BJ (cell line): ENCODE results near the gene NAGK. TPM values are rescaled to one million over a fixed set of nuclear protein-coding genes. Genes with fewer than 3 reads are reported as not detected.

Experiments used
- CTCF ChIA-PET: fragments of 350-600 bp; formaldehyde crosslinking; extraction: SDS; loops from one replicate; lab custom pipeline; 2021; ENCODE audit warnings: antibody characterized with exemption, inconsistent platforms; lab: Yijun Ruan, JAX
- POLR2A ChIA-PET: fragments of 300-600 bp; sonication (Branson Sonifier 250); formaldehyde crosslinking; extraction: SDS; loops from one replicate; lab custom pipeline; 2021; ENCODE audit warnings: antibody characterized with exemption; lab: Charles Lee
- DNase-seq: peaks from one replicate; pipeline ENCODE4 v3.0.0-alpha.2; 2011; ENCODE audit warnings: low read depth
- H3K27me3 ChIP-seq: 2 replicates; pipeline ENCODE4 v1.6.0; 2011; ENCODE audit warnings: low read length; ENCODE audit not compliant: control insufficient read depth, insufficient read depth
- H3K36me3 ChIP-seq: 2 replicates; pipeline ENCODE4 v1.5.1; 2011; ENCODE audit warnings: low read length; ENCODE audit not compliant: control insufficient read depth, insufficient read depth
- H3K4me3 ChIP-seq: 2 replicates; pipeline ENCODE4 v1.5.1; 2011; ENCODE audit warnings: low read depth, mild to moderate bottlenecking, control low read depth, low read length
- polyA plus RNA-seq: library from polyadenylated mRNA; depleted of rRNA; stranded (reverse); fragments of >200 nt; gene quantifications from 2 replicates; pipeline ENCODE4 v1.2.3, GENCODE V29; 2011
- TF ChIP-seq, protein P1 (sequence below): IDR thresholded peaks from 2 replicates; pipeline ENCODE4 v1.5.1; 2011; ENCODE audit warnings: low read depth, mild to moderate bottlenecking, control low read depth, inconsistent platforms, low read length, moderate library complexity; ENCODE audit not compliant: insufficient read depth

The NAGK gene
- polyA plus RNA-seq, 1 experiment = 118 TPM

DNA sequence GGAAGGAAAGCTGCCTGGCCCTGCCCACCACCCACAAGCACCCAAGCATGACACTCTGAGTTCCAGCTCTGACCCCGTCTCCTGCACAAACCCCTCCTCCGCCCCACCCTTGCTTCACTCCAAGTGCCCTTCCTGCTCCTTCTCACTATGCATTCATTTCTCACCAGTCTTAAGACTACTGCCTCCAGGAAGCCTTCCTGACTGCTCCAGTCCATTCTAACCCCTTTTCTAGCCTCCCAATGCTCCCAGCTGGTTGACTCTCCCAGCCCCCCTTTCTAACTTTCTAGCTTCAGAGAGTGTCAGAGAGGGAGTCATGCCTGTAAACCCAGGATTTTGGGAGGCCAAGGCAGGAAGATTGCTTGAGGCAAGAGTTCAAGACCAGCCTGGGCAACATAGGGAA lies 8.2 kb upstream of the NAGK start:
- POLR2A ChIA-PET = no interaction called here
- CTCF ChIA-PET = interaction anchor here (0.6 to 1.9 kb wide), 4 partner anchors 10 to 89 kb away, joined by 3 to 5 read pairs (median 3); no protein-coding TSS in a partner anchor
- peaks cover 10% of the 10 kb centered on the region for H3K27me3 ChIP-seq
- TF ChIP-seq, protein P1, sequence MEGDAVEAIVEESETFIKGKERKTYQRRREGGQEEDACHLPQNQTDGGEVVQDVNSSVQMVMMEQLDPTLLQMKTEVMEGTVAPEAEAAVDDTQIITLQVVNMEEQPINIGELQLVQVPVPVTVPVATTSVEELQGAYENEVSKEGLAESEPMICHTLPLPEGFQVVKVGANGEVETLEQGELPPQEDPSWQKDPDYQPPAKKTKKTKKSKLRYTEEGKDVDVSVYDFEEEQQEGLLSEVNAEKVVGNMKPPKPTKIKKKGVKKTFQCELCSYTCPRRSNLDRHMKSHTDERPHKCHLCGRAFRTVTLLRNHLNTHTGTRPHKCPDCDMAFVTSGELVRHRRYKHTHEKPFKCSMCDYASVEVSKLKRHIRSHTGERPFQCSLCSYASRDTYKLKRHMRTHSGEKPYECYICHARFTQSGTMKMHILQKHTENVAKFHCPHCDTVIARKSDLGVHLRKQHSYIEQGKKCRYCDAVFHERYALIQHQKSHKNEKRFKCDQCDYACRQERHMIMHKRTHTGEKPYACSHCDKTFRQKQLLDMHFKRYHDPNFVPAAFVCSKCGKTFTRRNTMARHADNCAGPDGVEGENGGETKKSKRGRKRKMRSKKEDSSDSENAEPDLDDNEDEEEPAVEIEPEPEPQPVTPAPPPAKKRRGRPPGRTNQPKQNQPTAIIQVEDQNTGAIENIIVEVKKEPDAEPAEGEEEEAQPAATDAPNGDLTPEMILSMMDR = no peak
- DNase-seq = no peak
- H3K36me3 ChIP-seq = no peaks in the 10 kb centered on the region
- no peak overlapping the region for H3K4me3 ChIP-seq

DNA sequence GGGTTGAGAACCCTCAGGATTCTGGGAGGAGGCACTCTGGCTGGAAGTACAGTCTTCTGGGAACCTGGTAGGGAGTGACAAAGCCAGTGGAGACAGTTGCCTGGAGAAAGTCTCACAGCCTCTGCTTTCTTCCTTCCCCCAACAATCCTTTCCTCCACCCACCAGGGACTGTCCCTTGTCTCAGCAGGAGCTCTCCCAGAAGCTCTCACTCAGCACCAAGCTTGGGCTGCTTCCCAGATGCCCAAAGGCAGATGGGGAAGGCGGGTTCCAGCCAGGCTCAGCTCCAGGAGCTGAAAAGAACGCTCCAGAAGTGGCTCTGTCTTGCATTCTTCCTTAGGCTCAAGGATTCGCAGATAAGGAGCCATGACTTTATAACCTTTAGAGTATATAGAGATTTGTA lies 7.6 kb upstream of the NAGK start:
- no peaks in the 10 kb centered on the region for H3K36me3 ChIP-seq
- TF ChIP-seq, protein P1 = no peak
- H3K4me3 ChIP-seq = no peak overlapping the region
- POLR2A ChIA-PET = no interaction called here
- peaks cover 10% of the 10 kb centered on the region for H3K27me3 ChIP-seq
- no peak for DNase-seq
- CTCF ChIA-PET = interaction anchor here (1.0 to 1.9 kb wide), 2 partner anchors 10 to 89 kb away, joined by 3 to 5 read pairs; no protein-coding TSS in a partner anchor

DNA sequence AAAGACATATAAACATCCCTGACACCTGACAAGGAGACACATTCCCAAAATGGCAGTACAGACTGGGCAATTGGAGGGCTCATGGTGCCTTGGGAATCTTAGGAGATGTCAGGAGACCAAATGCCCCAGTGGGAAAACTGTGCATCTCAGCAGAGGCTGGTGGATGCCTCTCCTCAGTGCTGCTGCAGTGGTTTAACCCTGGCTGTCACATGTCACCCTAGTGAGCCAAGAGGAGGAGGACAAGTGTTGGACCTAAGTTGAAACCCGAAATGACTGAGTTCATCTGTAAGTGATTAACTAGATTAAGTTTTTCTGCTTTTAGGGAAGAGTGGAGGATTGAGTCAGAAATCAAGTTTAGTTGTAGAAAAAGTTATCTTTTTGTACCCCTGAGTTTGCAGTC lies 5.2 kb upstream of the NAGK start:
- H3K27me3 ChIP-seq = peaks cover 9% of the 10 kb centered on the region
- DNase-seq = no peak
- TF ChIP-seq, protein P1 = no peak
- CTCF ChIA-PET = interaction anchor here (1.2 to 3.1 kb wide), 2 partner anchors 62 to 78 kb away, joined by 3 to 13 read pairs; no protein-coding TSS in a partner anchor
- H3K4me3 ChIP-seq = no peak overlapping the region
- no peaks in the 10 kb centered on the region for H3K36me3 ChIP-seq
- POLR2A ChIA-PET = no interaction called here

DNA sequence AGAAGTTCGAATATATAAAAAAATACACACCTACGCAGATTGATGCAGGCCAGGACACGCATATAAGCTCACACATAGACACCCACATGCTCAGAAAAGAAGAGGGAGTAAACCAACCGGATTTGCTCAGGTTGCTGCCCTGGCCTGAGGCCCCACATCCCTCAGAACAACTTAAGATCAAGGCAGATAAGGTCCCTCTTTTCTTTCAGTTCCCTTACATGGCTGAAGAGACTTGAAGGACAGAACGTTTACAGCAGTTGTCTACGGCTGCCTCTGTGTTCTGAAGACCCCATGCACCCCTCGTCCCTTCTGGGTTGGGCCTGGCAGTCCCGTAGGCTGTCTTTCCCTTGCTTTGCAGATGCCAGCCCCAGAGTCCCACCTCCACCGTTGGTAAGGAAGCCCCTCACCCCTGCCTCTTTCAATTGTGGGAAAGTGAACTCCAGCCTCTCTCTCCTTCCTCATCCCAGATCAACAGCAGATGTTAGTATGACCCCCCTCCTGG lies 4.3 kb upstream of the NAGK start:
- ChIA-PET POLR2A (no interaction called here), CTCF (interaction anchor here (0.6 to 3.1 kb wide), 3 partner anchors 17 to 62 kb away, joined by 3 to 13 read pairs (median 4); no protein-coding TSS in a partner anchor)
- DNase-seq = no peak
- Histone ChIP-seq H3K27me3 (peaks cover 8% of the 10 kb centered on the region), H3K36me3 (no peaks in the 10 kb centered on the region), H3K4me3 (no peak overlapping the region)
- TF ChIP-seq, protein P1 = no peak

DNA sequence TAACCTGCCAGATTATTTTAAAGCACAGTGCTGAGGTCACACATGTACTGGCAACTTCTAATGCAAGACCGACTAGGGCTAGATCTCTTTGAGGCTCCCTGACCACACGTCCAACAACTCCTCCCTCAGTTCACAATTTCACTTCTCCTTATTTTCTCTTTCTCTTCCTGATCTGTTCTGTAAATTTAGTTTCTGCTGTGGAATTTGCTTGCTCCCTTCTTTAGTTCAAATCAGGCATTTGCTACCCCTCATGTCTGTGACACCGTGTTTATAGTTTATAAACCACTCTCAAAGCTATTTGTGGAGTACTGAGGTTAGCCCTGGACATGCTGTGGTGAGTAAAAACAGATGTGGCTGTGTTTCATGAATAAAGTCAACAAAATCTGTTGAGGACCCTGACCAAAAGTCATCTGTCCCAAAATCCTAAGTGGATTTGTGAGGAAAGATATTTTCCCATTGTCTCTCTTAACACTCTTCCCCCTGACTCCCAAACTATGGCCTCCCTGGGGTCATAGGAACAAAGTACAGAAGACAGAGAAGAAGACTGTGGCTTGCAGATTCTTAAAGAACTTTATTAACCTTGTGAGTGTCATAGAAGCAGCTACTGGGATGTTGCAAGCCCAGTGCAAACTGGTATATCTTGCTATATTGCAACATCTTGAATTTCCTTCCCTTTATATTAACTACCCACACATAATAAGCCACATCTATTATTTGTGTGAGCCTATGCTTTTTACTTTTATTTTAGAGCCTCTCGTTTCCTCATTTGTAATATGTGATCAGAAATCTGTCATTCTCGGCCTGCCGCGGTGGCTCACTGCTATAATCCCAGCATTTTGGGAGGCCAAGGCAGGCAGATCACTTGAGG lies 3.5 kb upstream of the NAGK start:
- Histone ChIP-seq H3K4me3 (no peak overlapping the region), H3K36me3 (no peaks in the 10 kb centered on the region), H3K27me3 (peaks cover 7% of the 10 kb centered on the region)
- TF ChIP-seq, protein P1 = no peak
- ChIA-PET POLR2A (interaction anchor here (0.6 kb wide), 1 partner anchor 37 kb away, joined by 3 read pairs; no protein-coding TSS in a partner anchor), CTCF (interaction anchor here (1.0 to 3.1 kb wide), 3 partner anchors 16 to 117 kb away, joined by 4 to 13 read pairs (median 4); no protein-coding TSS in a partner anchor)
- DNase-seq = no peak
